Mucosa of stomach (tissue), 1 donor: ENCODE measurements around the gene ISG20L2.

ENCODE experiments used
- H3K27me3 ChIP-seq: one replicate; pipeline ENCODE4 v1.7.0; 2013; ENCODE audit warnings: mild to moderate bottlenecking, low read length; ENCODE audit not compliant: control insufficient read depth, insufficient read depth
- H3K36me3 ChIP-seq: one replicate; pipeline ENCODE4 v1.7.0; 2013; ENCODE audit warnings: low read length; ENCODE audit not compliant: control insufficient read depth, insufficient read depth
- H3K4me1 ChIP-seq: one replicate; pipeline ENCODE4 v1.7.0; 2013; ENCODE audit warnings: mild to moderate bottlenecking, low read length; ENCODE audit not compliant: control insufficient read depth, insufficient read depth
- H3K4me3 ChIP-seq: one replicate; pipeline ENCODE4 v1.7.0; 2013; ENCODE audit warnings: low read length
- H3K9ac ChIP-seq: one replicate; pipeline ENCODE4 v1.7.0; 2013; ENCODE audit warnings: mild to moderate bottlenecking, low read length, moderate library complexity
- H3K9me3 ChIP-seq: one replicate; pipeline ENCODE4 v1.7.0; 2013; ENCODE audit warnings: mild to moderate bottlenecking, low read length, moderate library complexity; ENCODE audit not compliant: control insufficient read depth
- donor health status: Pancreatic carcinoma.

ISG20L2 gene

GRCh38 chr1:156689035-156689952 is 39.3 kb downstream of the ISG20L2 start:
- Histone ChIP-seq H3K4me1 (peaks cover 26% of the 10 kb centered on the region), H3K36me3 (no peaks in the 10 kb centered on the region), H3K9ac (no peak overlapping the region), H3K9me3 (no peaks in the 10 kb centered on the region), H3K4me3 (no peak overlapping the region), H3K27me3 (peaks cover 56% of the 10 kb centered on the region)

GRCh38 chr1:156684227-156684782 is 44.3 kb downstream of the ISG20L2 start:
- Histone ChIP-seq H3K4me3 (no peak overlapping the region), H3K36me3 (no peaks in the 10 kb centered on the region), H3K27me3 (peaks cover 44% of the 10 kb centered on the region)

DNA sequence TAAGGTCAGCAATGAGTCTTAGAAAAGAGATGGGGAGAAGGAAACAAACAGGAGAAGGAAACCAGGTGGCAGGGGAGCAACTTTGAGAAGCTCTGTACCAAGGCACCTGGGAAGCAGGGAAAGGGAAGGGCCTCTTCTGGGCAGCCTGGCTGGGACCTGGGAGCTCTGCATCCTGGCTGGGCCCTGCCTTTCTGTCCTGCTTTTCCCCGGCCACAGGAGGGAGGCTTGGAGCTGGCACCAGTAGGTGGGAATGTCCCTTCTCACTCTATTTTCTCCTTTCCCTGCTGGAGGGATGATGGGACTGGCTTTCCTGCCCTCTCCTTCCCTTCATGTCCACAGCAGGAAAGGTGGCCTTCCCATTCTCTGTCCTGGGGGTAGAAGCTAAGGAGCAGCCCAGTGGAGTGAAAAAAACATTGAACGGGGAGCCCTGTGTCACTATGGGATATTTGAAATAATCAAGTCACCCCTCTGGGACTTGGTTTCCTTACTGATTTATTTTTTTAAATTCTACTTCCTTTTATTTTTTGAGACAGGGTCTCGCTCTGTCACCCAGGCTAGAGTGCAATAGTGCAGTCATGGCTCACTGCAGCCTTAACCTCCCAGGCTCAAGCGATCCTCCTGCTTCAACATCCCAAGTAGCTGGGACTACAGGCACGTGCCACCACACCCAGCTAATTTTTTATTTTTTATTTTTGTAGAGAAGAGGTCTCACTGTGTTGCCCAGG is 46.2 kb downstream of the ISG20L2 start:
- H3K9me3 ChIP-seq = no peaks in the 10 kb centered on the region
- H3K9ac ChIP-seq = no peak overlapping the region
- H3K27me3 ChIP-seq = peaks cover 54% of the 10 kb centered on the region
- peaks cover 6% of the 10 kb centered on the region for H3K4me1 ChIP-seq
- no peaks in the 10 kb centered on the region for H3K36me3 ChIP-seq
- H3K4me3 ChIP-seq = no peak overlapping the region

More at GRCh38 chr1:156684227-156684782, 44.3 kb downstream of the ISG20L2 start:
- no peaks in the 10 kb centered on the region for H3K4me1 ChIP-seq
- H3K9ac ChIP-seq = no peak overlapping the region
- no peaks in the 10 kb centered on the region for H3K9me3 ChIP-seq

- Histone ChIP-seq H3K4me1 (peaks cover 12% of the 10 kb centered on the region), H3K27me3 (peaks cover 64% of the 10 kb centered on the region), H3K9ac (no peak overlapping the region), H3K9me3 (no peaks in the 10 kb centered on the region), H3K4me3 (no peak overlapping the region), H3K36me3 (no peaks in the 10 kb centered on the region)
Measured at GRCh38 chr1:156681196-156681960, 47.2 kb downstream of the ISG20L2 start.

DNA sequence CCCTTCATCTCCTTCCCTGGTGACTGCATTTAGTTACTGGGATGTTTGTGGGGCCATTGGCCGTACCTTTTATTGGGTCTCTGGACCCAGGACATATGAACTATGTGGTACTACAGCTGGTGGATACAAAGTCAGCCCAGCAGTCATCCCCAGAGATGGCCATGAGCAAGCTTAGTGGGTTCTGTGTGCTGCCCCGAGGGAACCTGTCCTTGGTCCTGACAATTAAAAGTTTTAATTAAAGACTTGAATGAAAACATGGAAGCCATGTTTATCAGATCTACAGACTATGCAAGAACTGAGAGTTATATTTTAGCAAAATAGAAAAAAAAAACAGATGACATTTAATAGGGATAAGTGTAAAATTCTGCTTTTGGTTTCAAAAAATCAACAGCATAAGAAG is 48.5 kb downstream of the ISG20L2 start:
- Histone ChIP-seq H3K27me3 (peaks cover 77% of the 10 kb centered on the region), H3K4me3 (no peak overlapping the region), H3K4me1 (peaks cover 12% of the 10 kb centered on the region), H3K9me3 (no peaks in the 10 kb centered on the region), H3K36me3 (no peaks in the 10 kb centered on the region), H3K9ac (no peak overlapping the region)

DNA sequence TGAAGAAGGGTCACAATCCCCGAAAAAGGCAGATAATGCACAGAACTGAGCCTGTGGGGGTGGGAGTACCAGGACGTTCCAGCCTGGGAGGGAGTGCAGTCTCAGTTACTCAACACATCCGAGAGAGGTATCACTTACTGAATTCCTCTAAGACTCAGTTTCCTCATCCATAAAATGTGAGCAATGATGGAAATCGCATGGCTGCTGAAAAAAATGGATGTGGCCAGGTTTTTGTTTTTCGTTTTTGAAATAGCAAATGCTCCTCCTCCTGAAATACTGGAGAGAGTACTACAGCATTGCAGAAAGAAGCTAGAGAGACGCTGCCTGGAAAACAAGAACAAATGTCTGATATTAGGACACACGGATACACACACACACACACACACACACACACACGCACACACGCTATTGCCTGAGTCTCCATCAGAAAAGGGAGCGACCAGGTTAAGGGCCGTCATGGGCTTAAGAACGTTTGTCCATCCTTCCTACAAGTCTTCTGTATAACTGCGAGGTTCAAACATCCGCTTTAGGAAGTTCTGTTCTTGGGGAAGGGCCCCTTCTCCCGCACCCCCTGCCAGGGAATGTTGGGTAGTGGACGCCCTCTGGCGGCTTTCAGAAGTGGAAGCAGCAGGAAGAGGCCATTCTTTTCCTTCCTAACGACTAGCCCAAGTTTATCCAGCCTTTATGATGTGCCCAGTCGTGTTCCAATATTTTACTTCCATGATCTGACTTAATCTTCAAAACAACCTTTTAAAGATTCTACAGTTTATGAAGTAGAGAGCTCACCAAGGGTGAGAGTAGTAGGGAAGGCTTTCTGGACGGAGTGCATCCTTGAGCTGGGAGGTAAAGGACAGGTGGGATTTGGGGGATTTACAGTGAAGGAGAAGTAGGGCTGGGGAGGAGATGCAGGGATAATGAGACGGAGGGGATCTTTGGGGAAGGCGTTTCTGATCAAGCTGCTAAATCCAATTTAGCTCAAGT is 50.7 kb downstream of the ISG20L2 start:
- Histone ChIP-seq H3K4me1 (peaks cover 12% of the 10 kb centered on the region), H3K9me3 (no peaks in the 10 kb centered on the region), H3K4me3 (no peak overlapping the region), H3K27me3 (peaks cover 80% of the 10 kb centered on the region), H3K36me3 (no peaks in the 10 kb centered on the region), H3K9ac (peak overlapping the region; percentile 29)

DNA sequence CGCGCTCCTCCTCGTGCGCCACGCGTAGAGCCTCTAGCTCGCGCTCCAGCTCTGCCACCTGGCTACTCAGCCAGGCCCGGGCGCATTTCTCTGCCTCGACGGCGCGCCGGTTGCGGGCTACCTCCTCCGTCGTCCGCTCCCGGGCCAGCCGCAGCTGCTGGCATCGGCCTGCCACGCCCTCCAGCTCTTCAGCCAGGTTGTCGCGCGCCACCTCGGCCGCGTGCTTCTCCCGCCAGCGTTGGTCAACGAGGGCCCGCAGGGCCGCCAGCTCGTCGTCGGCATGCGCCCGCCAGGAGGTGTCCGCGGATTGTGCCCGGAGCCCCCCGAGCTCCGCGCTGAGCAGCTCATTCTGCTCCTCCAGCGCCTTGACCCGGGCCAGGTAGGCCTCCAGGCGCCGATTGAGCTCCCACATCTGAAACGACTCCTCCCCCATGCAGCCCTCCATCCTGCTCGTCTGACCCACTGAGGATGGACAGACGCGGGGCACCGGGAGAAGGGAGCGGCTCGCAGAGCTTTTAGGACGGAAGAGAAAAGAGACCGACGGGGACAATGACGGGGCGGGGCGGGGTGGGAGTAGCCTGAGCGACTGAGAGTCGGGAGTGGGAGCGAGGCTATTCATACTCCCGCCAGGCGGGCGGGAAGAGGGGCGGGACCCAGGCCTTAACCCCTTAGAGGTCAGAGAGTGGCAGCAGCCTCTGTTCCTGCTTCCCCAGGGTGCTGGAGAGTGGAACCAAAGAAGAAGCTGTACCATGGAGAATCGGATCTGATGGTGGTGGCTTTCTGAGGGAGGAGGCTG is 51.5 kb downstream of the ISG20L2 start, which contains the start of gene NES:
Gene NES (minus strand): TSS at position 588 of the 796 bp plus-strand sequence. CDS start 143 bp downstream, at position 445.
- Histone ChIP-seq H3K4me3 (no peak within 1 kb of the TSS), H3K9ac (peak within 1 kb of the TSS; percentile 29), H3K36me3 (no peaks in the 10 kb centered on the region), H3K4me1 (peaks cover 12% of the 10 kb centered on the region), H3K27me3 (peaks cover 80% of the 10 kb centered on the region), H3K9me3 (no peaks in the 10 kb centered on the region)

GRCh38 chr1:156676114-156676819 is 52.3 kb downstream of the ISG20L2 start:
- peaks cover 12% of the 10 kb centered on the region for H3K4me1 ChIP-seq
- H3K4me3 ChIP-seq = no peak overlapping the region
- no peak overlapping the region for H3K9ac ChIP-seq
- peaks cover 76% of the 10 kb centered on the region for H3K27me3 ChIP-seq
- H3K36me3 ChIP-seq = no peaks in the 10 kb centered on the region
- H3K9me3 ChIP-seq = no peaks in the 10 kb centered on the region

- no peaks in the 10 kb centered on the region for H3K9me3 ChIP-seq
- H3K4me1 ChIP-seq = peaks cover 12% of the 10 kb centered on the region
- H3K36me3 ChIP-seq = no peaks in the 10 kb centered on the region
- peaks cover 76% of the 10 kb centered on the region for H3K27me3 ChIP-seq
- no peak overlapping the region for H3K4me3 ChIP-seq
- H3K9ac ChIP-seq = no peak overlapping the region
Measured at GRCh38 chr1:156675210-156676113, 53.1 kb downstream of the ISG20L2 start.
